PC-3 (cell line): Measurements from ENCODE around the gene RETSAT. TPM values are rescaled to one million over a fixed set of nuclear protein-coding genes. Genes with fewer than 3 reads are reported as not detected.

Source experiments
- ATAC-seq: fragments of 200-7000 bp; cut with Tn5 transposase; 2 replicates; pipeline ENCODE4 v1.9.1; 2020; ENCODE audit warnings: mild to moderate bottlenecking, moderate library complexity
- BruUV-seq: library from RNA; stranded (reverse); fragments of 400-500 nt; replicated peaks from 2 replicates; lab custom pipeline; 2021; lab: Mats Ljungman, UMichigan
- CTCF ChIA-PET: fragments of 300-600 bp; sonication (Branson Sonifier 250); formaldehyde crosslinking; loops from one replicate; lab custom pipeline; 2022; ENCODE audit warnings: antibody characterized with exemption; lab: Charles Lee
- POLR2A ChIA-PET: fragments of 300-600 bp; sonication (Branson Sonifier 250); formaldehyde crosslinking; loops from one replicate; lab custom pipeline; 2022; ENCODE audit warnings: antibody characterized with exemption; ENCODE audit not compliant: unreplicated experiment; lab: Charles Lee
- DNase-seq: peaks from one replicate; pipeline ENCODE4 v3.0.0-alpha.2; 2015
- H2AFZ ChIP-seq: fragments of 300-600 bp; sonication (generic); 2 replicates; pipeline ENCODE4 v1.6.0; 2016; ENCODE audit warnings: antibody characterized with exemption, low read length
- H3F3A ChIP-seq: fragments of 300-600 bp; sonication (generic); one replicate; pipeline ENCODE4 v1.6.0; 2017; ENCODE audit warnings: antibody characterized with exemption, low read length, control low read depth, mild to moderate bottlenecking; ENCODE audit not compliant: unreplicated experiment
- H3K27ac ChIP-seq: fragments of 300-600 bp; sonication (generic); 2 replicates; pipeline ENCODE4 v1.5.1; 2016; ENCODE audit warnings: mild to moderate bottlenecking, low read length
- H3K27me3 ChIP-seq: fragments of 300-600 bp; sonication (generic); 2 replicates; pipeline ENCODE4 v1.6.1; 2016; ENCODE audit warnings: low read length, mixed read lengths
- H3K36me3 ChIP-seq: fragments of 300-600 bp; sonication (generic); 2 replicates; pipeline ENCODE4 v1.6.1; 2016; ENCODE audit warnings: low read depth, mixed run types, low read length, mixed read lengths
- H3K4me1 ChIP-seq: fragments of 300-600 bp; sonication (generic); 2 replicates; pipeline ENCODE4 v1.5.1; 2016; ENCODE audit warnings: low read length; ENCODE audit not compliant: insufficient read depth
- H3K4me2 ChIP-seq: fragments of 300-600 bp; sonication (generic); 2 replicates; pipeline ENCODE4 v1.6.0; 2016; ENCODE audit warnings: low read length
- H3K4me3 ChIP-seq: fragments of 300-600 bp; sonication (generic); 2 replicates; pipeline ENCODE4 v1.5.1; 2016; ENCODE audit warnings: mild to moderate bottlenecking, low read length, mixed read lengths
- H3K79me2 ChIP-seq: fragments of 300-600 bp; sonication (generic); 2 replicates; pipeline ENCODE4 v1.6.1; 2017; ENCODE audit warnings: low read length, mixed read lengths
- H3K9ac ChIP-seq: fragments of 300-600 bp; sonication (generic); 2 replicates; pipeline ENCODE4 v1.6.0; 2016; ENCODE audit warnings: mild to moderate bottlenecking, low read length
- H3K9me2 ChIP-seq: fragments of 300-600 bp; sonication (generic); replicated peaks from 2 replicates; pipeline ENCODE4 v1.6.1; 2016; ENCODE audit warnings: mixed run types, low read length, mixed read lengths
- H3K9me3 ChIP-seq: fragments of 300-600 bp; sonication (generic); 2 replicates; pipeline ENCODE4 v1.6.1; 2016; ENCODE audit warnings: low read length, mixed read lengths
- H4K20me1 ChIP-seq: fragments of 300-600 bp; sonication (generic); 2 replicates; pipeline ENCODE4 v1.6.1; 2016; ENCODE audit warnings: low read length, mixed read lengths
- CTCF ChIP-seq: fragments of 300-600 bp; sonication (generic); conservative IDR thresholded peaks from 2 replicates; pipeline ENCODE4 v1.5.1; 2017; ENCODE audit warnings: antibody characterized with exemption, low read depth, mild to moderate bottlenecking, low read length
- EZH2 ChIP-seq: fragments of 300-600 bp; sonication (generic); IDR thresholded peaks from one replicate; pipeline ENCODE4 v1.6.1; 2017; ENCODE audit warnings: antibody characterized with exemption, mild to moderate bottlenecking, low read length; ENCODE audit not compliant: unreplicated experiment
- EZH2phosphoT487 ChIP-seq: fragments of 300-600 bp; sonication (generic); IDR thresholded peaks from 2 replicates; pipeline ENCODE4 v1.6.1; 2018; ENCODE audit warnings: mild to moderate bottlenecking, antibody characterized with exemption, low read length, borderline replicate concordance
- intact Hi-C: fragments of 100-400 bp; cut with micrococcal nuclease; formaldehyde crosslinking; loops from 2 replicates; pipeline ENCODE4 v1.9.0; 2023
- total RNA-seq: library from RNA; depleted of rRNA; stranded (reverse); fragments of >200 nt; gene quantifications from 2 replicates; pipeline ENCODE4 v1.2.3, GENCODE V29; 2014

RETSAT gene
- total RNA-seq, 1 experiment from 2014 or later, result 39.1 TPM

DNA sequence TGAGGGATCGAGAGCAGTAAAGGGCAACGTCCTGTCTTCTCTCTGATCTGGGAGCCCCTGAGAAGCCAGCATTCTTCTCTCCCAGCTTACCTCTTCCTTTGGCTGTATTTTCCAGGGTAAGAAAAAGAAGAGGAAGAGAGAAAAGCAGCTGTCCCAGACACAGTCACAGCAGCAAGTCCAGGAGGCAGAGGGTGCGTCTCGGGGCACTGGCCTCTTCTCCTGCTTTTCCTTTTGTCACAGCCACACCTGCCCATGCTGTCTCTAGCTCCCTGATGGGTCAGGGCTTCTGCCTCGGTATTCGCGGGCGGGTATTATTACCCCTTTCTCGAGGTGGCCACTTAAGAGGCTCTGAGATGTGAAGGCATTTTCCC, 46.8 kb downstream of the RETSAT start:
- Histone ChIP-seq H4K20me1 (no peaks in the 10 kb centered on the region), H2AFZ (no peak overlapping the region), H3K4me3 (no peak overlapping the region), H3K36me3 (no peaks in the 10 kb centered on the region), H3K27me3 (no peaks in the 10 kb centered on the region), H3K27ac (no peak overlapping the region), H3K9me3 (no peaks in the 10 kb centered on the region), H3K79me2 (no peaks in the 10 kb centered on the region), H3K9me2 (no peaks in the 10 kb centered on the region), H3F3A (no peaks in the 10 kb centered on the region), H3K9ac (no peak overlapping the region), H3K4me1 (peaks cover 12% of the 10 kb centered on the region), H3K4me2 (no peak overlapping the region)
- CTCF ChIA-PET, result no interaction called here
- TF ChIP-seq EZH2 (no peak), CTCF (no peak), EZH2phosphoT487 (no peak)
- POLR2A ChIA-PET, result interaction anchor here (0.6 kb wide), 1 partner anchor 19 kb away, joined by 6 read pairs; no protein-coding TSS in a partner anchor
- ATAC-seq (no peak), DNase-seq (no peak)
- intact Hi-C loops, result no loop called here
- BruUV-seq, result no TSS peak

- H4K20me1 ChIP-seq, result no peaks in the 10 kb centered on the region
- intact Hi-C loops, result no loop called here
- H2AFZ ChIP-seq, result no peak overlapping the region
- H3K27ac ChIP-seq, result no peak overlapping the region
- no peak for TF ChIP-seq CTCF
- no peak for TF ChIP-seq EZH2phosphoT487
- no peak for TF ChIP-seq EZH2
- POLR2A ChIA-PET, result no interaction called here
- CTCF ChIA-PET, result interaction anchor here (0.6 kb wide), 1 partner anchor 285 kb away, joined by 3 read pairs; no protein-coding TSS in a partner anchor
- ATAC-seq (no peak), DNase-seq (no peak)
- H3F3A ChIP-seq, result no peaks in the 10 kb centered on the region
- no peak overlapping the region for H3K9ac ChIP-seq
- H3K4me1 ChIP-seq, result no peaks in the 10 kb centered on the region
- no peaks in the 10 kb centered on the region for H3K79me2 ChIP-seq
- H3K36me3 ChIP-seq, result no peaks in the 10 kb centered on the region
- BruUV-seq, result no TSS peak
- no peaks in the 10 kb centered on the region for H3K9me3 ChIP-seq
- no peak overlapping the region for H3K4me2 ChIP-seq
- H3K9me2 ChIP-seq, result no peaks in the 10 kb centered on the region
- no peaks in the 10 kb centered on the region for H3K27me3 ChIP-seq
- no peak overlapping the region for H3K4me3 ChIP-seq
Measured at GRCh38 chr2:85303780-85304531, 50.4 kb downstream of the RETSAT start.

GRCh38 chr2:85302121-85302520, 52.2 kb downstream of the RETSAT start:
- no peak overlapping the region for H3K9ac ChIP-seq
- H3K36me3 ChIP-seq, result no peaks in the 10 kb centered on the region

More at GRCh38 chr2:85302121-85302520, 52.2 kb downstream of the RETSAT start:
- TF ChIP-seq EZH2phosphoT487 (no peak), EZH2 (no peak), CTCF (no peak)
- ChIA-PET POLR2A (no interaction called here), CTCF (no interaction called here)
- Histone ChIP-seq H3K27ac (no peak overlapping the region), H4K20me1 (no peaks in the 10 kb centered on the region), H3F3A (no peaks in the 10 kb centered on the region), H3K4me3 (no peak overlapping the region), H3K4me1 (no peaks in the 10 kb centered on the region), H3K9me2 (no peaks in the 10 kb centered on the region), H3K27me3 (no peaks in the 10 kb centered on the region), H3K9me3 (no peaks in the 10 kb centered on the region), H3K79me2 (no peaks in the 10 kb centered on the region), H2AFZ (no peak overlapping the region), H3K4me2 (no peak overlapping the region)
- intact Hi-C loops, result no loop called here
- BruUV-seq, result no TSS peak
- no peak for ATAC-seq
- no peak for DNase-seq
